Brain microvascular endothelial cell (primary cell): Measurements from ENCODE around the gene CD48.

Experiments used
- DNase-seq: peaks from one replicate; pipeline ENCODE4 v3.0.0-alpha.2; 2020
- H3K27ac ChIP-seq: fragments of 250-450 bp; sonication (Bioruptor Pico); 2 replicates; pipeline ENCODE4 v1.5.1; 2020; ENCODE audit warnings: mild to moderate bottlenecking, moderate library complexity
- H3K27me3 ChIP-seq: fragments of 250-450 bp; sonication (Bioruptor Pico); replicated peaks from 2 replicates; pipeline ENCODE4 v1.5.1; 2020; ENCODE audit warnings: mild to moderate bottlenecking
- H3K36me3 ChIP-seq: fragments of 250-450 bp; sonication (Bioruptor Pico); replicated peaks from 2 replicates; pipeline ENCODE4 v1.5.1; 2020; ENCODE audit warnings: mild to moderate bottlenecking
- H3K4me3 ChIP-seq: 2 replicates; pipeline ENCODE4 v1.5.1; 2011; ENCODE audit warnings: low read depth, mild to moderate bottlenecking, control low read depth, low read length, moderate library complexity
- in situ Hi-C: cut with HindIII; loops from 2 replicates; pipeline ENCODE4 v1.10.0; 2017; ENCODE audit warnings: low sequenced_read_pairs, low pct_ligation_motif_present
- TF ChIP-seq, protein P1 (sequence below): IDR thresholded peaks from 2 replicates; pipeline ENCODE4 v1.5.1; 2011; ENCODE audit warnings: low read depth, mild to moderate bottlenecking, moderate library complexity, low read length, control low read depth, inconsistent platforms; ENCODE audit errors: missing control alignments

CD48 gene

DNA sequence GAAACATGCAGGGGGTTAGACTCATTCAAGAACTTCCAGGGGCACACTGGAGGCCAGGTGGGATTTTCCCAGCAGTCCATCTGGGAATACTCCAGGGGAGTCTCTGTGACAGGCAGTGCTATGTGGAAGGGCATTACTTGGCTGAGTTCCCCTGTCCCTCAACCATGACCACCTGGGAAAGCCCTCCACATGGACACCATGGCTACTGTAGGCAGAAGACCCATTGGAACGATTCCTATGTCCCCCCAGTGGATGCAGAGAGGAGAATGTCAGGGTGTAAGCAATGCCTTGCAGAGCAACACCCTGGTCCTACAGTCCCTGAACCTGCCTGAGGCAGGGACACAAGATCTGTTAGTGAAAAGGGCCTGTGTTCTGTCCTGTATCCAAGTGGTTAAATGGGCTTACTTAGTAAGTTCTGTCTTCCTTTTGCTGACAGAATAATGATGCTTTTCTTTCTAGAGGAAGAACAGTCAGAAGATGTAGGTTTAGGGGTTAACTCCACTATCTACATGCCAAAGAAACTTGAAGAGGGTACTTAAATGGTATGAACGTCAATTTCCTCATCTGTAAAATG is 78.2 kb downstream of the CD48 start:
- in situ Hi-C loops, result no loop called here
- no peak for DNase-seq
- H3K4me3 ChIP-seq, result no peak overlapping the region
- no peaks in the 10 kb centered on the region for H3K27me3 ChIP-seq
- TF ChIP-seq, protein P1, sequence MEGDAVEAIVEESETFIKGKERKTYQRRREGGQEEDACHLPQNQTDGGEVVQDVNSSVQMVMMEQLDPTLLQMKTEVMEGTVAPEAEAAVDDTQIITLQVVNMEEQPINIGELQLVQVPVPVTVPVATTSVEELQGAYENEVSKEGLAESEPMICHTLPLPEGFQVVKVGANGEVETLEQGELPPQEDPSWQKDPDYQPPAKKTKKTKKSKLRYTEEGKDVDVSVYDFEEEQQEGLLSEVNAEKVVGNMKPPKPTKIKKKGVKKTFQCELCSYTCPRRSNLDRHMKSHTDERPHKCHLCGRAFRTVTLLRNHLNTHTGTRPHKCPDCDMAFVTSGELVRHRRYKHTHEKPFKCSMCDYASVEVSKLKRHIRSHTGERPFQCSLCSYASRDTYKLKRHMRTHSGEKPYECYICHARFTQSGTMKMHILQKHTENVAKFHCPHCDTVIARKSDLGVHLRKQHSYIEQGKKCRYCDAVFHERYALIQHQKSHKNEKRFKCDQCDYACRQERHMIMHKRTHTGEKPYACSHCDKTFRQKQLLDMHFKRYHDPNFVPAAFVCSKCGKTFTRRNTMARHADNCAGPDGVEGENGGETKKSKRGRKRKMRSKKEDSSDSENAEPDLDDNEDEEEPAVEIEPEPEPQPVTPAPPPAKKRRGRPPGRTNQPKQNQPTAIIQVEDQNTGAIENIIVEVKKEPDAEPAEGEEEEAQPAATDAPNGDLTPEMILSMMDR, result no peak
- H3K27ac ChIP-seq, result no peak overlapping the region
- no peaks in the 10 kb centered on the region for H3K36me3 ChIP-seq

- TF ChIP-seq, protein P1, result no peak
These were observed 79.5 kb downstream of the CD48 start for GRCh38 chr1:160631983-160632625.

DNA sequence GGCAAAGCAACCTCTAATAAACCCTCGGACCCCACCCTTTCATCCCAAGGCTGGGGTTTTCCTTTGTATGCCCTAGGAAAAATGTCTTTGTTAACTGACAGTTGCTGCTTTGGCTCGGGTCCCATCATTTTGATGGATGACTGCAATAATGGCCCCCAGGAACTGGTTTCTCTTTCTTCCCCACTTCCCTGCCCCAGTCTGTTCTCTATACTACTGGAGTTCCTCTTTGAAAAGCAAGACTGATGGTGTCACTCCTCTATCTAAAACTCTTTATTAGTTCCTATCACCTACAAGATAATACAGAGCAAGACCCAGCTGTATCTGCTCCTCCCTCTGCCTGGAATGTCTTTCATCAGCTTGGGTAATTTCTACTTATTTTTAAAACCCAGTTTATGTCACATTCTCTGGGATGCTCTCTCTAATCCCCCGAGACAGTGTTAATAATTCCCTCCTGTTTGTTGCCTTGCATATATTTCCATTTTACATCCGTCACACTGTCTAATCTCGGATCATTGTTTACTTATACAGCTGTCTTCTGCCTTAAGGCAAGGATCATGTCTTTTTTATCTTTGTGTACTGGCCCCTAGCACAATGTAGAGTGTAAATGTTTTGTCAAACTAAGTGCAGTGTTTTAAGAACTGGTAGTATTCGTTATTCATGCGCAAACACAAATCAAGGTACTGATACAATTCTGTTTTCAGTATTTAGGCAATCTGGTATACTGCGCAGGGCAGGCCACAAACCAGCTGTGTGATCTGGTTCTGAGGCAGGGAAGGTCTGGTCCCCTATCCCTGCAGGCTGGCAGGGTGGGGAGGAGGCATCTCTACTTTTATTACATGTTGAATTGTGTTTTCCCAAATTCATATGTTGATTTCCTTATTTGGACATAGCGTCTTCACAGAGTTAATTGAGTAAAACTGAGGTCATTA is 80.8 kb downstream of the CD48 start:
- in situ Hi-C loops, result no loop called here
- no peaks in the 10 kb centered on the region for H3K36me3 ChIP-seq
- no peak for DNase-seq
- H3K27ac ChIP-seq, result no peak overlapping the region
- TF ChIP-seq, protein P1, result no peak
- H3K4me3 ChIP-seq, result no peak overlapping the region
- H3K27me3 ChIP-seq, result no peaks in the 10 kb centered on the region

More at GRCh38 chr1:160631983-160632625, 79.5 kb downstream of the CD48 start:
- Histone ChIP-seq H3K36me3 (no peaks in the 10 kb centered on the region), H3K27me3 (no peaks in the 10 kb centered on the region), H3K27ac (no peak overlapping the region), H3K4me3 (no peak overlapping the region)
- in situ Hi-C loops, result no loop called here
- DNase-seq, result no peak

GRCh38 chr1:160629286-160630210 is 82.1 kb downstream of the CD48 start:
- Histone ChIP-seq H3K4me3 (no peak overlapping the region), H3K27ac (no peak overlapping the region)
- in situ Hi-C loops, result no loop called here

GRCh38 chr1:160628799-160629263 is 82.8 kb downstream of the CD48 start:
- TF ChIP-seq, protein P1, result no peak
- H3K36me3 ChIP-seq, result no peaks in the 10 kb centered on the region
- no peak for DNase-seq
- H3K27me3 ChIP-seq, result no peaks in the 10 kb centered on the region
- in situ Hi-C loops, result no loop called here
- H3K4me3 ChIP-seq, result no peak overlapping the region
- H3K27ac ChIP-seq, result no peak overlapping the region

More at GRCh38 chr1:160629286-160630210, 82.1 kb downstream of the CD48 start:
- Histone ChIP-seq H3K27me3 (no peaks in the 10 kb centered on the region), H3K36me3 (no peaks in the 10 kb centered on the region)
- TF ChIP-seq, protein P1, result no peak
- DNase-seq, result no peak
